OCI-LY1 (cell line): ENCODE measurements around the gene HPX.

Source experiments
- H2AFZ ChIP-seq: fragments of 200-600 bp; sonication (generic), shearing (Covaris generic); 2 replicates; pipeline ENCODE4 v1.6.0; 2014; ENCODE audit warnings: antibody characterized with exemption, mild to moderate bottlenecking, low read length
- H3F3A ChIP-seq: fragments of 200-600 bp; sonication (generic), shearing (Covaris generic); 2 replicates; pipeline ENCODE4 v1.6.0; 2014; ENCODE audit warnings: mild to moderate bottlenecking, antibody characterized with exemption, low read length, moderate library complexity; ENCODE audit not compliant: insufficient read depth
- H3K27ac ChIP-seq: fragments of 200-600 bp; sonication (generic); 2 replicates; pipeline ENCODE4 v1.5.1; 2014; ENCODE audit warnings: low read length, mixed run types, mild to moderate bottlenecking, low read depth; ENCODE audit not compliant: poor library complexity, severe bottlenecking
- H3K27me3 ChIP-seq: fragments of 200-600 bp; sonication (generic); 2 replicates; pipeline ENCODE4 v1.6.0; 2014; ENCODE audit warnings: antibody characterized with exemption, mild to moderate bottlenecking, low read length, moderate library complexity; ENCODE audit not compliant: insufficient read depth
- H3K36me3 ChIP-seq: fragments of 200-600 bp; sonication (generic); 2 replicates; pipeline ENCODE4 v1.6.1; 2014; ENCODE audit warnings: mild to moderate bottlenecking, antibody characterized with exemption, low read length, moderate library complexity, mixed read lengths; ENCODE audit not compliant: insufficient read depth
- H3K4me1 ChIP-seq: fragments of 200-600 bp; sonication (generic); 2 replicates; pipeline ENCODE4 v1.5.1; 2014; ENCODE audit warnings: mild to moderate bottlenecking, low read length, moderate library complexity; ENCODE audit not compliant: insufficient read depth, severe bottlenecking
- H3K4me2 ChIP-seq: fragments of 200-600 bp; sonication (generic), shearing (Covaris generic); 2 replicates; pipeline ENCODE4 v1.6.1; 2014; ENCODE audit warnings: low read length
- H3K4me3 ChIP-seq: fragments of 200-600 bp; sonication (generic); 2 replicates; pipeline ENCODE4 v1.5.1; 2014; ENCODE audit warnings: low read length, low read depth, mild to moderate bottlenecking, mixed read lengths; ENCODE audit not compliant: poor library complexity, severe bottlenecking
- H3K79me2 ChIP-seq: fragments of 200-600 bp; shearing (Covaris generic); 2 replicates; pipeline ENCODE4 v1.6.1; 2016; ENCODE audit warnings: mixed run types, low read length, mixed read lengths; ENCODE audit not compliant: insufficient read depth
- H3K9ac ChIP-seq: fragments of 200-600 bp; sonication (generic), shearing (Covaris generic); 2 replicates; pipeline ENCODE4 v1.6.1; 2014; ENCODE audit warnings: mild to moderate bottlenecking, low read length, mixed read lengths
- H3K9me2 ChIP-seq: fragments of 200-600 bp; sonication (generic), shearing (Covaris generic); 2 replicates; pipeline ENCODE4 v1.6.1; 2014; ENCODE audit warnings: low read depth, mild to moderate bottlenecking, low read length, mixed read lengths
- H3K9me3 ChIP-seq: fragments of 200-600 bp; shearing (Covaris generic); 2 replicates; pipeline ENCODE4 v1.6.1; 2014; ENCODE audit warnings: low read length, mixed read lengths
- H4K20me1 ChIP-seq: fragments of 200-600 bp; sonication (generic), shearing (Covaris generic); 2 replicates; pipeline ENCODE4 v1.6.0; 2016; ENCODE audit warnings: mild to moderate bottlenecking, low read length; ENCODE audit not compliant: insufficient read depth
- EZH2 ChIP-seq: fragments of 200-600 bp; sonication (generic), shearing (Covaris generic); IDR thresholded peaks from 2 replicates; pipeline ENCODE4 v1.8.0; 2017; ENCODE audit warnings: borderline replicate concordance, mixed run types, mild to moderate bottlenecking, antibody characterized with exemption, low read length, moderate library complexity, mixed read lengths
- TF ChIP-seq, protein P1 (sequence below): fragments of 200-600 bp; sonication (generic), shearing (Covaris generic); IDR thresholded peaks from 2 replicates; pipeline ENCODE4 v1.5.1; 2017; ENCODE audit warnings: mild to moderate bottlenecking, antibody characterized with exemption, low read length, moderate library complexity, mixed read lengths

Gene HPX

DNA sequence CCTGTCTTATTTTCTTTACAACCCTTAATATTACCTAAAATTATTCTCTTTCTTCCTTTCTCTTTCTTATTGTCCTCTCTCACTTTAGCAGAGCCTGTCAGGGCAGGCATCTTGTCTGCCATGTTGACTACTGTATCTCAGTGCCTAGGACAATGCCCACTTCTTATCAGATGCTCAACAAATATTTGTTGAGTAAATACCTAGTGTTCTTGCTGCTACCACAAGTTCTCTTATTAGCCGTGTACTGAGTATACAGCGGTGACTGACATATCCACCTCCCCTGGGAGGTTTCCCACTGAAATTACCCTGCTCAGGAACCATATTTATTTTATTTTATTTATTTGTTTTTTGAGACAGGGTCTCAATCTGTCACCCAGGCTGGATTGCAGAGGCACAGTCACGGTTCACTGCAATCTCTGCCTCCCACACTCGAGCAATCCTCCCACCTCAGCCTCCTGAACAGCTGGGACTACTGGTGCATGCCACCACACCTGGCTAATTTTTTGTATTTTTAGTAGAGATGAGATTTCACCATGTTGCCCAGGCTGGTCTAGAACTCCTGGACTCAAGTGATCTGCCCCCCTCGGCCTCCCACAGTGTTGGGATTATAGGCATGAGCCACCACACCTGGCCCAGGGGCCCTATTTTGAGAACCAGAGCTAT is 6.7 kb downstream of the HPX start:
- no peak for TF ChIP-seq EZH2
- TF ChIP-seq, protein P1, sequence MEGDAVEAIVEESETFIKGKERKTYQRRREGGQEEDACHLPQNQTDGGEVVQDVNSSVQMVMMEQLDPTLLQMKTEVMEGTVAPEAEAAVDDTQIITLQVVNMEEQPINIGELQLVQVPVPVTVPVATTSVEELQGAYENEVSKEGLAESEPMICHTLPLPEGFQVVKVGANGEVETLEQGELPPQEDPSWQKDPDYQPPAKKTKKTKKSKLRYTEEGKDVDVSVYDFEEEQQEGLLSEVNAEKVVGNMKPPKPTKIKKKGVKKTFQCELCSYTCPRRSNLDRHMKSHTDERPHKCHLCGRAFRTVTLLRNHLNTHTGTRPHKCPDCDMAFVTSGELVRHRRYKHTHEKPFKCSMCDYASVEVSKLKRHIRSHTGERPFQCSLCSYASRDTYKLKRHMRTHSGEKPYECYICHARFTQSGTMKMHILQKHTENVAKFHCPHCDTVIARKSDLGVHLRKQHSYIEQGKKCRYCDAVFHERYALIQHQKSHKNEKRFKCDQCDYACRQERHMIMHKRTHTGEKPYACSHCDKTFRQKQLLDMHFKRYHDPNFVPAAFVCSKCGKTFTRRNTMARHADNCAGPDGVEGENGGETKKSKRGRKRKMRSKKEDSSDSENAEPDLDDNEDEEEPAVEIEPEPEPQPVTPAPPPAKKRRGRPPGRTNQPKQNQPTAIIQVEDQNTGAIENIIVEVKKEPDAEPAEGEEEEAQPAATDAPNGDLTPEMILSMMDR, result no peak
- Histone ChIP-seq H2AFZ (no peak overlapping the region), H3K9me3 (no peaks in the 10 kb centered on the region), H3K9me2 (no peaks in the 10 kb centered on the region), H3K36me3 (no peaks in the 10 kb centered on the region), H3K27ac (no peak overlapping the region), H3K9ac (no peak overlapping the region), H3K27me3 (no peaks in the 10 kb centered on the region), H3K4me3 (no peak overlapping the region), H4K20me1 (no peaks in the 10 kb centered on the region), H3F3A (no peaks in the 10 kb centered on the region), H3K4me2 (no peak overlapping the region), H3K4me1 (peaks cover 3% of the 10 kb centered on the region), H3K79me2 (no peaks in the 10 kb centered on the region)

DNA sequence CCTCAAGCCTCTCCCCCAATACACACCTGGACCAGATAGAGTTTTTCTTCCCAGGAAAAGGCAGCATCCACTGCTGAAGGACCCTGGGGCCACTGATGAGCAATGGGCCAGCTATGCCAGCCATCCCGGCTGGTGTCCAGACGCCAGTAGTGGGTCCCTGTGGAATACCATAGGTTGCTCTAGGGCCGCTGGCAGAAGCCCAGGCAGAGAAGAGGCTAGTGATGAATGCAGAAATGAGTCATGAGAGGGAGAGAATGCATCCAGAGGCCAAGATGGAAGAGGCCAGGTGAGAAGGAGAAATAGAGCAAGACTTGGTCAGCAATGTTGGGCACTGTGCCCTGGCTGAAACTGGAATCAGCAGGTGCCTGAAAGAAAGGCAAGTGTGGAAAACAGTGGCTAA is 8.9 kb downstream of the HPX start:
- H3K79me2 ChIP-seq, result no peaks in the 10 kb centered on the region
- no peak overlapping the region for H3K9ac ChIP-seq
- no peaks in the 10 kb centered on the region for H3K9me2 ChIP-seq
- H3K4me3 ChIP-seq, result no peak overlapping the region
- H3K36me3 ChIP-seq, result no peaks in the 10 kb centered on the region
- H3F3A ChIP-seq, result no peaks in the 10 kb centered on the region
- H4K20me1 ChIP-seq, result no peaks in the 10 kb centered on the region
- no peak overlapping the region for H2AFZ ChIP-seq
- H3K9me3 ChIP-seq, result no peaks in the 10 kb centered on the region
- no peak overlapping the region for H3K27ac ChIP-seq
- no peaks in the 10 kb centered on the region for H3K27me3 ChIP-seq
- no peak overlapping the region for H3K4me2 ChIP-seq
- H3K4me1 ChIP-seq, result no peaks in the 10 kb centered on the region
- TF ChIP-seq, protein P1, result no peak
- TF ChIP-seq EZH2, result no peak

DNA sequence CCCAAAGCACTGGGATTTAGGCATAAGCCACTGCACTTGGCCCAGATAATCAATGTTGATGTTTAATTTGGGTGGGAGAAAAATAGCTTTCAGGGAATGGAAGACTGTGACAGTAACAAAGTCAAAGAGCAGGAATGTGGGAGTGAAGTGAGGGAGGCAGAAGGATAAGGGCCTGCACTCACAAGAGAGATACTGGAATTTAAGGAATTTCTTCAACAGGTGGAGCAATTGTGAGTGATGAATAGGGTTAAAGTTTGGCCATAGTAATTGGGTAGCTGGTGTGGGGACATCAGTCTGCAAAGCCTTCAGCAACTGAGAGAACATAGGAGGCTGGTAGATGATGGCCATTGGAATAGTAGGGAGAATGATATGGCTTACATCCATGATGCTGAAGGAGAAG is 13.3 kb downstream of the HPX start:
- Histone ChIP-seq H3K36me3 (no peaks in the 10 kb centered on the region), H3F3A (no peaks in the 10 kb centered on the region), H3K27ac (no peak overlapping the region), H3K27me3 (no peaks in the 10 kb centered on the region), H3K4me1 (no peaks in the 10 kb centered on the region), H3K9me3 (no peaks in the 10 kb centered on the region), H3K9me2 (no peaks in the 10 kb centered on the region), H3K4me3 (no peak overlapping the region), H4K20me1 (no peaks in the 10 kb centered on the region), H3K4me2 (no peak overlapping the region), H3K9ac (no peak overlapping the region), H2AFZ (no peak overlapping the region), H3K79me2 (no peaks in the 10 kb centered on the region)
- TF ChIP-seq EZH2, result no peak
- TF ChIP-seq, protein P1, result no peak
